ENCODE measurements around the gene RDX.
"Not testable (repeated sequence)": the region's sequence is repeated elsewhere in the genome, so short reads cannot be mapped to it uniquely, and the experiment has no call there.

RDX gene

GRCh38 chr11:110298301-110298765 lies 1.9 kb upstream of the RDX start:
- Mint-ChIP-seq H3K4me1 (ENCODE audit: low read depth) (peaks cover 24% of the 10 kb centered on the region), H3K4me3 (no peak overlapping the region), H3K27me3 (peaks cover 1% of the 10 kb centered on the region), H3K27ac (no peak overlapping the region), H3K36me3 (ENCODE audit: low read depth) (no peaks in the 10 kb centered on the region), H3K9me3 (no peaks in the 10 kb centered on the region)
- intact Hi-C loops (cut with micrococcal nuclease), result loop anchor here (5.0 kb wide), 1 partner anchor 134 kb away; no protein-coding TSS in a partner anchor

- intact Hi-C loops (cut with micrococcal nuclease), result loop anchor here (5.0 kb wide), 1 partner anchor 134 kb away; no protein-coding TSS in a partner anchor
These were observed 1.4 kb upstream of the RDX start for GRCh38 chr11:110297726-110298300.

GRCh38 chr11:110297076-110297725 lies 787 bp upstream of the RDX start:
- Mint-ChIP-seq H3K27me3 (no peaks in the 10 kb centered on the region), H3K9me3 (no peaks in the 10 kb centered on the region), H3K4me1 (ENCODE audit: low read depth) (peaks cover 25% of the 10 kb centered on the region), H3K27ac (peak overlapping the region; percentile 82), H3K36me3 (ENCODE audit: low read depth) (no peaks in the 10 kb centered on the region), H3K4me3 (peak overlapping the region; percentile 61)
- intact Hi-C loops (cut with micrococcal nuclease), result loop anchor here (5.0 kb wide), 1 partner anchor 135 kb away; no protein-coding TSS in a partner anchor

More at GRCh38 chr11:110297726-110298300, 1.4 kb upstream of the RDX start:
- Mint-ChIP-seq H3K36me3 (ENCODE audit: low read depth) (no peaks in the 10 kb centered on the region), H3K9me3 (no peaks in the 10 kb centered on the region), H3K4me3 (no peak overlapping the region), H3K27me3 (peaks cover under 1% of the 10 kb centered on the region), H3K27ac (no peak overlapping the region), H3K4me1 (ENCODE audit: low read depth) (peaks cover 25% of the 10 kb centered on the region)

GRCh38 chr11:110295531-110296225 lies 736 bp downstream of the RDX start:
- H3K27me3 Mint-ChIP-seq, result no peaks in the 10 kb centered on the region
- peak overlapping the region; percentile 82 for H3K27ac Mint-ChIP-seq
- H3K9me3 Mint-ChIP-seq, result no peaks in the 10 kb centered on the region
- H3K36me3 Mint-ChIP-seq (ENCODE audit: low read depth), result peaks cover 14% of the 10 kb centered on the region
- peaks cover 34% of the 10 kb centered on the region for H3K4me1 Mint-ChIP-seq (ENCODE audit: low read depth)
- peak overlapping the region; percentile 81 for H3K4me3 Mint-ChIP-seq
- intact Hi-C loops (cut with micrococcal nuclease), result loop anchor here (5.0 kb wide), 1 partner anchor 137 kb away; no protein-coding TSS in a partner anchor

- peaks cover 14% of the 10 kb centered on the region for H3K36me3 Mint-ChIP-seq (ENCODE audit: low read depth)
- H3K4me3 Mint-ChIP-seq, result no peak overlapping the region
- no peaks in the 10 kb centered on the region for H3K27me3 Mint-ChIP-seq
- H3K9me3 Mint-ChIP-seq, result no peaks in the 10 kb centered on the region
- H3K4me1 Mint-ChIP-seq (ENCODE audit: low read depth), result peaks cover 31% of the 10 kb centered on the region
- intact Hi-C loops (cut with micrococcal nuclease), result loop anchor here (5.0 kb wide), 1 partner anchor 137 kb away; no protein-coding TSS in a partner anchor
- H3K27ac Mint-ChIP-seq, result peak overlapping the region; percentile 82
These were observed 1.3 kb downstream of the RDX start for GRCh38 chr11:110295086-110295485.

- Mint-ChIP-seq H3K27me3 (no peaks in the 10 kb centered on the region), H3K27ac (no peak overlapping the region), H3K36me3 (ENCODE audit: low read depth) (peaks cover 14% of the 10 kb centered on the region), H3K4me1 (ENCODE audit: low read depth) (peaks cover 30% of the 10 kb centered on the region), H3K9me3 (no peaks in the 10 kb centered on the region), H3K4me3 (no peak overlapping the region)
- intact Hi-C loops (cut with micrococcal nuclease), result loop anchor here (5.0 kb wide), 1 partner anchor 78 kb away; no protein-coding TSS in a partner anchor
These were observed 1.9 kb downstream of the RDX start for GRCh38 chr11:110294509-110294908.

GRCh38 chr11:110293389-110293788 lies 3.0 kb downstream of the RDX start:
- Mint-ChIP-seq H3K27me3 (no peaks in the 10 kb centered on the region), H3K27ac (no peak overlapping the region), H3K4me1 (ENCODE audit: low read depth) (peaks cover 30% of the 10 kb centered on the region), H3K4me3 (no peak overlapping the region), H3K9me3 (no peaks in the 10 kb centered on the region), H3K36me3 (ENCODE audit: low read depth) (peaks cover 14% of the 10 kb centered on the region)
- intact Hi-C loops (cut with micrococcal nuclease), result loop anchor here (5.0 kb wide), 1 partner anchor 79 kb away; no protein-coding TSS in a partner anchor

- Mint-ChIP-seq H3K4me1 (ENCODE audit: low read depth) (peaks cover 30% of the 10 kb centered on the region), H3K36me3 (ENCODE audit: low read depth) (peaks cover 14% of the 10 kb centered on the region)
- H3K9me3 Mint-ChIP-seq, H3K27me3 Mint-ChIP-seq, H3K27ac Mint-ChIP-seq, H3K4me3 Mint-ChIP-seq: not testable (repeated sequence)
- intact Hi-C loops (cut with micrococcal nuclease), result loop anchor here (5.0 kb wide), 1 partner anchor 80 kb away; no protein-coding TSS in a partner anchor
These were observed 4.3 kb downstream of the RDX start for GRCh38 chr11:110292146-110292545.

- peaks cover 25% of the 10 kb centered on the region for H3K4me1 Mint-ChIP-seq (ENCODE audit: low read depth)
- H3K36me3 Mint-ChIP-seq (ENCODE audit: low read depth), result peaks cover 14% of the 10 kb centered on the region
- H3K27ac Mint-ChIP-seq, result no peak overlapping the region
- intact Hi-C loops (cut with micrococcal nuclease), result loop anchor here (5.0 kb wide), 1 partner anchor 82 kb away; no protein-coding TSS in a partner anchor
- H3K27me3 Mint-ChIP-seq, result no peaks in the 10 kb centered on the region
- no peak overlapping the region for H3K4me3 Mint-ChIP-seq
- no peaks in the 10 kb centered on the region for H3K9me3 Mint-ChIP-seq
These were observed 5.7 kb downstream of the RDX start for GRCh38 chr11:110290591-110291334.

GRCh38 chr11:110289472-110289871 lies 6.9 kb downstream of the RDX start:
- intact Hi-C loops (cut with micrococcal nuclease), result no loop called here
- Mint-ChIP-seq H3K36me3 (ENCODE audit: low read depth) (peaks cover 14% of the 10 kb centered on the region), H3K27ac (no peak overlapping the region), H3K9me3 (no peaks in the 10 kb centered on the region), H3K4me1 (ENCODE audit: low read depth) (peaks cover 21% of the 10 kb centered on the region), H3K4me3 (no peak overlapping the region), H3K27me3 (no peaks in the 10 kb centered on the region)

GRCh38 chr11:110287537-110287936 lies 8.9 kb downstream of the RDX start:
- intact Hi-C loops (cut with micrococcal nuclease), result no loop called here
- no peak overlapping the region for H3K4me3 Mint-ChIP-seq
- no peak overlapping the region for H3K27ac Mint-ChIP-seq
- peaks cover 10% of the 10 kb centered on the region for H3K4me1 Mint-ChIP-seq (ENCODE audit: low read depth)
- peaks cover 14% of the 10 kb centered on the region for H3K36me3 Mint-ChIP-seq (ENCODE audit: low read depth)
- no peaks in the 10 kb centered on the region for H3K9me3 Mint-ChIP-seq
- no peaks in the 10 kb centered on the region for H3K27me3 Mint-ChIP-seq

- intact Hi-C loops (cut with micrococcal nuclease), result no loop called here
- no peak overlapping the region for H3K4me3 Mint-ChIP-seq
- H3K27ac Mint-ChIP-seq, result no peak overlapping the region
- peaks cover 7% of the 10 kb centered on the region for H3K36me3 Mint-ChIP-seq (ENCODE audit: low read depth)
- peaks cover 7% of the 10 kb centered on the region for H3K4me1 Mint-ChIP-seq (ENCODE audit: low read depth)
- H3K27me3 Mint-ChIP-seq, result no peaks in the 10 kb centered on the region
- no peaks in the 10 kb centered on the region for H3K9me3 Mint-ChIP-seq
These were observed 9.9 kb downstream of the RDX start for GRCh38 chr11:110286298-110287040.

- Mint-ChIP-seq H3K9me3 (no peaks in the 10 kb centered on the region), H3K27ac (no peak overlapping the region), H3K36me3 (ENCODE audit: low read depth) (peaks cover 10% of the 10 kb centered on the region), H3K4me1 (ENCODE audit: low read depth) (no peaks in the 10 kb centered on the region), H3K27me3 (no peaks in the 10 kb centered on the region), H3K4me3 (no peak overlapping the region)
- intact Hi-C loops (cut with micrococcal nuclease), result no loop called here
These were observed 12.6 kb downstream of the RDX start for GRCh38 chr11:110283862-110284261.

Data from dendritic cell treated with granulocyte-macrophage colony-stimulating factor and Interleukin-4, amounts not matched to agents 40 ng/mL and 50 ng/mL, for 4 days (primary cell).